ENCODE results near the gene COL6A5.
"Not testable (repeated sequence)": the region's sequence is repeated elsewhere in the genome, so short reads cannot be mapped to it uniquely, and the experiment has no call there.

The COL6A5 gene

GRCh38 chr3:130386604-130387263 is 41.3 kb downstream of the COL6A5 start:
- no peak for DNase-seq

GRCh38 chr3:130389743-130390478 is 44.4 kb downstream of the COL6A5 start:
- no peak for DNase-seq

- no peak for DNase-seq
Observed at GRCh38 chr3:130392266-130392665, 46.8 kb downstream of the COL6A5 start.

GRCh38 chr3:130393594-130393993 is 48.1 kb downstream of the COL6A5 start:
- DNase-seq, result no peak

GRCh38 chr3:130395331-130395730 is 49.9 kb downstream of the COL6A5 start:
- DNase-seq, result no peak

GRCh38 chr3:130395916-130396315 is 50.4 kb downstream of the COL6A5 start:
- peak; percentile 0 for DNase-seq

- no peak for DNase-seq
Observed at GRCh38 chr3:130404401-130404800, 58.9 kb downstream of the COL6A5 start.

- DNase-seq, result no peak
Observed at GRCh38 chr3:130405956-130406355, 60.5 kb downstream of the COL6A5 start.

- DNase-seq, result not testable (repeated sequence)
Observed at GRCh38 chr3:130408253-130408652, 62.8 kb downstream of the COL6A5 start.

GRCh38 chr3:130411320-130411719 is 65.8 kb downstream of the COL6A5 start:
- no peak for DNase-seq

GRCh38 chr3:130412991-130413560 is 67.6 kb downstream of the COL6A5 start:
- no peak for DNase-seq

GRCh38 chr3:130414457-130414856 is 69.0 kb downstream of the COL6A5 start:
- DNase-seq, result no peak

- no peak for DNase-seq
Observed at GRCh38 chr3:130420466-130420865, 75.0 kb downstream of the COL6A5 start.

- DNase-seq, result no peak
Observed at GRCh38 chr3:130423064-130423463, 77.6 kb downstream of the COL6A5 start.

- DNase-seq, result no peak
Observed at GRCh38 chr3:130424837-130425236, 79.4 kb downstream of the COL6A5 start.

- DNase-seq, result no peak
Observed at GRCh38 chr3:130425484-130425883, 80.0 kb downstream of the COL6A5 start.

GRCh38 chr3:130426206-130426605 is 80.7 kb downstream of the COL6A5 start:
- no peak for DNase-seq

- DNase-seq, result no peak
Observed at GRCh38 chr3:130428871-130429712, 83.6 kb downstream of the COL6A5 start.

GRCh38 chr3:130429713-130430023 is 84.2 kb downstream of the COL6A5 start:
- no peak for DNase-seq

GRCh38 chr3:130430266-130430665 is 84.8 kb downstream of the COL6A5 start:
- no peak for DNase-seq

GRCh38 chr3:130432086-130432485 is 86.6 kb downstream of the COL6A5 start:
- DNase-seq, result not testable (repeated sequence)

GRCh38 chr3:130433306-130433705 is 87.8 kb downstream of the COL6A5 start:
- DNase-seq, result no peak

GRCh38 chr3:130442284-130442683 is 96.8 kb downstream of the COL6A5 start:
- no peak for DNase-seq

Measured in NCI-H748 treated with DMSO at 0.1 percent for 48 hours (cell line).